Pons (tissue), 1 donor: ENCODE data around the gene SEPTIN6.

Experiments used
- DNase-seq: peaks from one replicate; pipeline ENCODE4 v3.0.0-alpha.2; 2016; ENCODE audit warnings: low spot score

The SEPTIN6 gene

DNA sequence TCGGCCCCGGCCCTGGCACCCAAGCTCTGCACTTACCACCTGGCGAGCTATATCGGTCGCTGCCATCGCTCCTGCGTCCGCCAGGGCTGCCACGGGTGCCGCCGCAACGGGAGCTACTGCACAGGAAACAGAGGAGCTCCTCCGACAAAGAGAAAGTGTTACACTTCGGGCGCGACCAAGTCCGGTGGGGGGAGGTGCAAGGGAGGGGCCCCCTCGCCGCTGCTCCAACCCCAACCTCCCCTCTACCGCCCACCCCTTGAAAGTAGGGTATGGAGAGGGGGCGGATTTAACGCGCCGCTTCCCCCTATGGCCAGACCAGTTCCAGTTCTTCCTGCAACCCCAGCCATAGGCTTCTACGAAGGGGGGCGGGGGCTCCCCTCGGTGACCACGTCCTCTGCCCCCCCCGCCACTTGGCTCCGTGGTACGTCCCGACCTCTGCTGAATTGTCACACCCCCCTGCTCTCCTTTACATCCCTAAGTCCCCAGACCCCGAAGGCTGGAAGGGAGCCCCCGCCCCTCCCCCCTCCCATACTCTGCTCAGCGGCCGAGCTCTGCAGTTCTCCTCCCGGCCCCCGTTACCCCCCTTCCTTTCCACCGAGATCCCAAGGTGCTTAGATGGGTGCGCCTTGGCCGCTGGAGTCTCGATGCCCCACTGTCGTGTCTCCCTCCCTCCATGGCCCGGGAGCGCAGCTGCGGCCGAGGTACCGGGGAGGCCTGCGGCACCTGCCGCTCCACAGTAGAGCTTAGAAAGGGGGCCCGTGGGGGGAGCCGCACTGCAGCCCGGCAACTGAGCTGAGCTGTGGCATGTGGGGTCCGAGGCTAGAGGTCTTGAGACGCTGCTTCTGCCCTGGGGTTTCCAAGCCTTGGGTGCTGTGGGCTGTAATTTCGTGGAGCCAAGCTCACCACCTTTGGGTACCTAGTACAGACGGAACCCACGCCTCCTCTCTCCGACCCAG lies at the start of gene SEPTIN6:
SEPTIN6 (minus strand) TSS at position 129 of the 956 bp plus-strand sequence; CDS start at position 66, 63 bp downstream.
- DNase-seq, result no peak

DNA sequence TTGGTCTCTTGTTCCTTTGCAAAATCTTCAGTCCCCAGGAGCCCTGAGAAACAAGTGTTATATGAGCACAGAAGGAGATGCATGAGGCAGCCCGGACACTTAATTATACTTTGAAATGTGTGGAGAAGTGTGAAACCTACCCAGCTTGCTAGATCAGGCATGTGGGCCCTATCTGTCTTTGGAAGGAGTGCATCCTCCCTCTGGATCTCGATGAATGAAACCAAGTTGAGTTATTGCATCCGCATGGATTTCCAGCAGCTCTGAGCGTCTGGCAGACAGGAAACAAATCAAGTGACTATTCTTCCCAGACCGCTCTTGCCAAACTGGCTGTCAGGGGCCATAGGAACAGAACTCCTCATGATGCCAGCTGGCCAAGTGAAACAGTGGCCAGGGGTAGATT lies 45.8 kb upstream of the SEPTIN6 start:
- no peak for DNase-seq

DNA sequence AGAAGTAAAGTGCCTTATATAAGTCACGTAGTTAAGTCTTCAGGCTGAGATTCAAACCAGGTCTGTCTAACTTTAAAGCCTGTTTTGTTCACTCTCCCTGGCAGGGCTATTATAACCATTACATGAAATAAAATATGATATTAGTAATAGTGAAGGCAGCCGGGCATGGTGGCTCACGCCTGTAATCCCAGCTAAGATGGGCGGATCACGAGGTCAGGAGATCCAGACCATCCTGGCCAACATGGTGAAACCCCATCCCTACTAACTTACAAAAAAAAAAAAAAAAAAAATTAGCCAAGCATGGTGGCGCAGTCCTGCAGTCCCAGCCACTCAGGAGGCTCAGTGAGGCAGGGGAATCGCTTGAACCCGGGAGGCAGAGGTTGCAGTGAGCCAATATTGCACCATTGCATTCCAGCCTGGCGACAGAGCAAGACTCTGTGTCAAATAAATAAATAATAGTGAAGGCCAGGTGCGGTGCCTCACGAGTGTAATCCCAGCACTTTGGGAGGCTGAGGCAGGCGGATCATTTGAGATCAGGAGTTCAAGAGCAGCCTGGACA lies 43.3 kb upstream of the SEPTIN6 start:
- no peak for DNase-seq

GRCh38 chrX:119735467-119735866 lies 42.5 kb upstream of the SEPTIN6 start:
- no peak for DNase-seq

- peak; percentile 59 for DNase-seq
These were observed 42.0 kb upstream of the SEPTIN6 start for GRCh38 chrX:119734897-119735339.

- peak; percentile 26 for DNase-seq
These were observed 36.6 kb upstream of the SEPTIN6 start for GRCh38 chrX:119729408-119730201.

DNA sequence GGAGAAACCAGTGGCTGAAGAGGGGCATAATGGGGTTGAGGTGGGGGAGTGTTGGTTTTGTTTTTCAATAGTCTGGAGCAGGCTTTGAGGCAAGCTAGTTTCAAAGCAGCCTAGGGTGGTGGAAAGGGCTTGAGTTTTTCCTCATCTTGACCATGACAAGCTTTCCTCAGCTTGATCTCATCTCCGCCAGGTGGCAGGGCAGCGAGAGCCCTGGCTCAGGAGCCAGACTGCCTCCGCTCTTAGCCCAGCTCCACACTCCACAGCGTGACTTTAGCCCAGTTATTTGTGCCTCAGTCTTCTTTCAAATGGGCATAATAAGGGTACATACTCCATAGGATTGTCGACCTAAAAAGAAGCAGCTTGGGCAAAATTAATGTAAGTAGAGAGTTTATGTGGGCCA lies 35.5 kb upstream of the SEPTIN6 start:
- no peak for DNase-seq

DNA sequence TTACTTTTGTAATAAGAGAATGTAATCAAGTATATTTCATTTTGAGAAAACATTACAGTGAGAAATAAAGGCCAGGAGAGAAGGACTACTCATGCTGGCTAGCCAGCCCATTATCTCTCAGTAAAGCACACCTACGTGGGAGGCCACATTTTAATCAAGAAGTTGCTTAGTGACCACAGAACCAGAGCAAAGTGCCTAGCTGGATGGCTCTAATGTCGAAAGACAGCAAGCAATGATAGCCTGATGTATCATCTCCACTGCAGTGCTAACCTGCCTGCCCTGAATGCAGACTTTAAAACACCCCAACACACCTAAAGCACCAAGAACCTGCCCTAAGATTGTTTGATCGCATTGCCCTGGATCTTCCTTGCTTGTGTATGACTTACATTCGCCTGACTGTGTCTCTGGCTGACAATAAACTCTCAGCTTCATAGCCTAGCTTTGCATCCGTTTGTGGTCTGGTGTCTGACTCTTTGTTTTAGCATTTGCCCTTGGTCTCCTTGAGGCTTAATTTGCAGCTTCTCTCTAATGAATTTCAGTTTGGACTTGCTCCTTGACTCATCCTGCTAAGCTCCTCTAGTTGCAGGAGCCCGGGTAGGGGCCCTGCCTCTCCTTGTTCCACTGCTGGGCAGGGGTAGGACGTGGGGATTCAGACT lies 34.1 kb upstream of the SEPTIN6 start:
- no peak for DNase-seq

- DNase-seq, result no peak
These were observed 29.0 kb upstream of the SEPTIN6 start for GRCh38 chrX:119721926-119722325.

DNA sequence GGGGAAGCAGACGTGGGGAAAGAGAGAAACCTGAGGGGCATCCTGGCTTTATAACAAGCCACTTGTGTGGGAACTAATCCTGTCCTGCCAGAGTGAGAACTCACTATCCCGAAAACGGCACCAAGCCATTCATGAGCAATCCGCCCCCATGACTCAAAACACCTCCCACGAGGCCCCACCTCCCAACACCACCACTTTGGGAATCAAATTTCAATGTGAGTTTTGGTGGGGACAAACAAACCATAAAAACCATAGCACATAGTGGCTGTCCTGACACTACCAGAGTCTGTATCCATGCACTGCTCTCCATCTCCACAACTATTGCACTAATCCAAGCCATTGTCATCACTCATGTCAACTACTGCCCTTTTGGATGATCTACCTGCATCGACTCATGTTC lies 28.5 kb upstream of the SEPTIN6 start:
- no peak for DNase-seq

GRCh38 chrX:119709630-119710029 lies 16.7 kb upstream of the SEPTIN6 start:
- no peak for DNase-seq

DNA sequence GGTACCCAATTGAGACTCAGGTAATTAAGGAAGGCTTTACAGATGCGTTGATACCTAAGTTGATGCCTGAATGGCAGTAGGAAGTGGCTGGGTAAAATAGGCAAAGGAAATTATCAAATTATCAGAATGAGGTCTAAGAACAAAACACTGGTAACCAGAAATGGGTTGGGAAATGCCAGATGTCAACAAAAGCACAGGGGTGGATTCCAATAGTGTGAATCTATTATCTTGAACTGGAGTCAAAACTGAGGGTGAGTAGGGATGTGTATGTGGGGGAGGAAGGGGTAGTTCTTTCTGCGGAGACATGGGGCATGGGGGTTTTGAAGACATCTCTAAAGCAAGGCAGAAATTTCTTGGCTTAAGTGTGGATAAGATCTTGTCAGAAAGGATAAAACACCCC lies 16.0 kb upstream of the SEPTIN6 start:
- DNase-seq, result no peak

GRCh38 chrX:119706616-119707015 lies 13.6 kb upstream of the SEPTIN6 start:
- DNase-seq, result no peak

DNA sequence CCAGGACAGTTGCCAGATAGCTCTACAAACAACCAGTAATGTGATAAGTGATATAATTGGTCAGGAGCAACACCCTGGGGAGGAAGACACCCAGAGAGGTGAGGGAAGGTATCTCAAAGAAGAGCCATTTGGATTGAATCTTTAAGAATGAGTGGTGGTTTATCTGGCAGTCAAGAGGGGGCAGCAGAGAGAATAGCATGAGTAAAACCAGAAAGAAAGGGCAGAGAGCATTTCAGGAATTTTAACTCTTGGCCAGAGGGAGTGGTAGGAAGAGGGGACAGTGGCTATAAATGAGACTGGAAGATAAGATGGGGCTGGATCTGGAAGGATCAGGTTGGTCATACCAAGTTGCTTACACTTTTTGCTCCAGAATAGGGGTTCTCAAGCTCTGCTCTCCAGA lies 5.9 kb upstream of the SEPTIN6 start:
- DNase-seq, result peak; percentile 43

GRCh38 chrX:119696251-119696890 lies 3.4 kb upstream of the SEPTIN6 start:
- DNase-seq, result no peak

- no peak for DNase-seq
These were observed 2.6 kb upstream of the SEPTIN6 start for GRCh38 chrX:119695535-119696050.

DNA sequence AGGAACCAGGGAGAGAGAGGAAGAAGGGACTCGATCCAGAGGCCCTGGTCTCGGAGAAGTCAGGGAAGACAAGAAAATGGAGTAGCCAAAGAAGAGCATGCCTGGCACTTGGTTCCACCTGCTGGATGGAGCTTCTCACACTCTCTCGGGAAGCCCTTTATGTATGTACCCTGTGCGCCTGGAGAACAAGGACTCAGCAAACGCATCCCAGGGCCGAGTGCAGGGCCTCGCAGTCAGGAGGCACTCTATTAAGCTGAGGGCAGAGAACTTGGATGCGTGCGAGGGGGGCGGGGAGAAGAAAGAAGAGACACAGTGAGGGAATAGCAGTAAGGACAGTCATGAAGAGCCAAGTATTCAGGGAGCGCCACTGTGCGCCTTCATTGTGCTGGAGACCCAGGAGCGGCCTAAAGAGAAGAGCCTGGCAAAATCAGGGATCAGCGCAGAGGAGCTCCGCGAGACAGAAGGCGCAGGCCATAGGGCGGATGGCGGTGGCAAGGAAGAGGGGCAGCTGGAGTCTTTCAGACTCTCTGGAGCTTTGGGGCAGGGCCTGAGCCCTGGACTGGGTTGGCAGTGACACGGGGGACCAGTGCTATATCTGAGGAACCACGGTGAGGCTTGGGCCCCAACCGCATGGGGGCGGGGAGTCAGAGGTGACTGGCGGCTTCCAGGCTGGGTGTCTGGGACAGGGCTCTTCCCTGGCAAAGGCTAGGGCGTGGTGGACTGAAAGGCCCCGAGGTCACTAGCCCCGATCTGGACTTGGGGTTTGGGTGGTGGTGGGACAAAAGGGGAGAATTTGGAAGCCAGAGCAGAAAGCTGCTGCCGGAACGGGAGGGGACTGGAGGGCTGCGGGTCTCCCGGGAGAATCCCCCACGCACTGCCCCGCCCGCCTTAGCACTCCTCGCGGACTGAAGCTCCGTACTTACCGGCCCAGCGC lies 1.9 kb upstream of the SEPTIN6 start:
- DNase-seq, result no peak

- DNase-seq, result no peak
These were observed 1.1 kb upstream of the SEPTIN6 start for GRCh38 chrX:119693996-119694451.

- no peak for DNase-seq
These were observed 553 bp downstream of the SEPTIN6 start for GRCh38 chrX:119692191-119693039.
